ENCODE measurements around the gene SUSD1.
"Not testable (repeated sequence)": the region's sequence is repeated elsewhere in the genome, so short reads cannot be mapped to it uniquely, and the experiment has no call there.

The SUSD1 gene

GRCh38 chr9:112129246-112129645 is 45.9 kb downstream of the SUSD1 start:
- FAIRE-seq: no peak

GRCh38 chr9:112128399-112128798 is 46.7 kb downstream of the SUSD1 start:
- FAIRE-seq: not testable (repeated sequence)

- no peak for FAIRE-seq
Observed at GRCh38 chr9:112127281-112127680, 47.8 kb downstream of the SUSD1 start.

GRCh38 chr9:112125951-112126388 is 49.1 kb downstream of the SUSD1 start:
- no peak for FAIRE-seq

- FAIRE-seq: no peak
Observed at GRCh38 chr9:112124156-112124555, 50.9 kb downstream of the SUSD1 start.

GRCh38 chr9:112121633-112122032 is 53.5 kb downstream of the SUSD1 start:
- no peak for FAIRE-seq

GRCh38 chr9:112120439-112120925 is 54.6 kb downstream of the SUSD1 start:
- FAIRE-seq: no peak

- FAIRE-seq: no peak
Observed at GRCh38 chr9:112120030-112120341, 55.1 kb downstream of the SUSD1 start.

GRCh38 chr9:112119225-112120029 is 55.7 kb downstream of the SUSD1 start:
- no peak for FAIRE-seq

GRCh38 chr9:112118009-112118408 is 57.1 kb downstream of the SUSD1 start:
- FAIRE-seq: no peak

- FAIRE-seq: no peak
Observed at GRCh38 chr9:112115970-112116753, 58.9 kb downstream of the SUSD1 start.

- no peak for FAIRE-seq
Observed at GRCh38 chr9:112115109-112115508, 60.0 kb downstream of the SUSD1 start.

- no peak for FAIRE-seq
Observed at GRCh38 chr9:112112941-112113681, 62.0 kb downstream of the SUSD1 start.

GRCh38 chr9:112112519-112112918 is 62.6 kb downstream of the SUSD1 start:
- FAIRE-seq: no peak

- no peak for FAIRE-seq
Observed at GRCh38 chr9:112111461-112111860, 63.6 kb downstream of the SUSD1 start.

- no peak for FAIRE-seq
Observed at GRCh38 chr9:112110777-112111113, 64.4 kb downstream of the SUSD1 start.

GRCh38 chr9:112110094-112110776 is 64.9 kb downstream of the SUSD1 start:
- FAIRE-seq: no peak

GRCh38 chr9:112104901-112105300 is 70.2 kb downstream of the SUSD1 start:
- no peak for FAIRE-seq

GRCh38 chr9:112104401-112104800 is 70.7 kb downstream of the SUSD1 start:
- no peak for FAIRE-seq

- no peak for FAIRE-seq
Observed at GRCh38 chr9:112103405-112103804, 71.7 kb downstream of the SUSD1 start.

- FAIRE-seq: no peak
Observed at GRCh38 chr9:112097712-112098688, 77.1 kb downstream of the SUSD1 start.
